HG02970 (cell line): ENCODE results near the gene GFOD2.

Experiments
- ATAC-seq: cut with Tn5 transposase; IDR thresholded peaks from one replicate; pipeline ENCODE4 v1.9.1; 2021; ENCODE audit warnings: mild to moderate bottlenecking, moderate library complexity, moderate number of reproducible peaks; ENCODE audit not compliant: unreplicated experiment, low FRiP score

Gene GFOD2

DNA sequence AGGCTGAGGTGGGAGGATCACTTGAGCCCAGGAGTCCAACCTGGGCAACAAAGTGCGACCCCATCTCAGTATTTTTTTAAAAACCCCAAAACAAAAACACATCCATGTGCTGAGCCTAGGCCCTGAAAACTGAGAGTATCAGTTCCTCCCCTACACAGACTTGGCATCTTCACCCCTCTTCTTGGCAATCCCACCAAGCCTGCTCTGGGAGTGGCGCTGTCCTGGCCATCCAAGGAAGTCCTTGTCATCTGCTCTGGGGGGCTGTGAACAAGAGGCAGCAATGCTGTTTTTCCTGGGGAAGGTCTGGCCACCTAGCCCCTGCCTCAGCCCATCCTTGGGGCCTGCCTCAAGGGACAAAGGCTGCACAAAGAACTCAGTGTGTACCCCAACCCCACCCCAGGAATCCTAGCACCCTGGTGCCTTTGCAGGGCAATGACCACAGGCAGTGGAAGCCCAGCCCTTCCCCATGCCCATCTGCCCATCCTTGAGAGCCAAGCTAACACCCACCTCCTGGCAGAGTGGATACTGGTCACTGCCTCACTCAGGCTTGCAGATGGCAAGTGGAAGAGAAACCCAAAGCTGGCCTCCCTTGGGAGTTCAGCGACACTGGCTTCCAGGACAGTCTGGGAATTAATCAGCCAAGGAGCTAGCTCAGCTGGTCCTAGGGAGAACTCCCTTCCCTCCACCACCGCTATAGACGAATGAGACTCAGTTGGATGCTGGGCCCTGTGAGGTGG, 14.8 kb upstream of the GFOD2 start:
- no peak for ATAC-seq

- no peak for ATAC-seq
These were observed 12.6 kb upstream of the GFOD2 start for GRCh38 chr16:67731753-67732095.

DNA sequence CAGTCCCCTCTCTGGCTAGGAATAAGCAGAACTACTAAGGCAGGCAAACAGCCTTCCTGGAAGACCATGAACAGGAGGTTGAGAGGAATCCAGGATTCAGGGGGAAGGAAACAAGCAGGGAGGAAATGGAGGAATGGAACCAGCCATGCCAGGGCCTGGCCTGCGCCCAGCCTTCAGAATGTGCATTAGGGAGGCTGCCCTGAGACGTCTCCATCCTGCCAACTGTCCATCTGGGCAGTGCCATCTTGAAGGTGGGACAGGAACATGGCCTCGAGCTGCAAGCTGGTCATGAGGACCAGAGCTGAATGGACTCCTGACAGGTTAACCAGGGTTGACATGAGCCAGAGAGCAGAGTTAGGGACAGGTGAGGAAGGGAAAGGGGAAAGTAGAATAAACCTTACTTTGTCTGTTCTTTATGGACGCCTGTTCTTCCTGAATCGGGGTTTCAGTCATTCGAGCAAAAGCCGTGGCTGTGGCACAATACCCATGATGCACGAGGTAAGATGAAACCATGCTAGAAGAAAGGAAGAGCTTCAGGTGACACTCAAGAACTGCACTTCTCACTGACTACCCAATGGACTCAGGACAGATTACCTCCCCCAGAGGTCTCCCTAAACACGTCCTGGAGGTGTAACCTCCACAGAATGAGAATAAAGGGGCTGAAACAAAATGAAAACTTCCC, 12.1 kb upstream of the GFOD2 start:
- ATAC-seq: no peak

- no peak for ATAC-seq
These were observed 11.2 kb upstream of the GFOD2 start for GRCh38 chr16:67730326-67730725.

- no peak for ATAC-seq
These were observed 10.6 kb upstream of the GFOD2 start for GRCh38 chr16:67729636-67730248.

DNA sequence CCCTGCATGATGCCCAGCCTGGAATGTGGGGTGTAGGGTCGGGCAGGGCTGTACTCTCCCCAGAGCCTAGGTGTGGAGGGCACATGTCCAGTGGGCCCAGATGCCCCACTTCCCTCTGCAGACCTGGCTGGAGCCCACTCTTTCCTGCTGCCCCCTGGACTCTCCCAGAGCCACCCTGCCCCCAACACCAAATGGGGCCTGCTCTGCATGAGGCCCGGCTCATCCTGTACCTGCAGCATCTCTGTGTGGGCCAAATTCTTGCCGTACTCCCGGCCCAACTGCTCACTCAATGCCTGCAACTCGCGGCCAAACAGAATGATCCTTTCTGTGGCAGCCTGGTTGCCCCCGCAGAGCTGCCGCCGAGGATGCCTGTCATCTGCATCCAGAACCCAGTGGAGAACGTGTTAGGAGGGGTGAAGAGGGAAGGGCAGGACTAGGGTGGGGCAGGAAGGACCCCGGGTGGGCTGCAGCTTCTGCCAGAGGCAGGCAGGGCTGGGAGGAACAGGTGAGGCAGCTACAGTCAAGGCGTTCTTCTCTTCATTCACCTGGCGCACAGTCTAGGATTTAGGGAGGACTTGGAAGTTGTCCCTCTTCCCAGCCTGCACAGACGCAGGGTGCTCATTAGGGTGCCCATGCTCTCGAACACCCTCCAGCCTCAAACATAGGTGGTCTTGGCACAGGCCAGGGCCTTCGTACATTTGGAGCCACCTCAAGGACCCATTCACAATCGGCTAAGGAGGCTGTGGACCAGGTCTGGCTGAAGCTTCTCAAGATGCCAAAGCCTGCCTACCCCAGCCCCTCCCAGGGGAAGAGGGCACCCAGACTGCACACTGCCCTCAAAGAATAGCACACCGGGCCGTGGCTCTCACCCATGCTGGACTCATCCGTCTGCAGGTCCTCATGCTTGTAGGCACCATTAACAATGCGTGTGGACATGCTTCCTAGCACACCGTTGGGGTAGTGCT, 8.7 kb upstream of the GFOD2 start:
- no peak for ATAC-seq

DNA sequence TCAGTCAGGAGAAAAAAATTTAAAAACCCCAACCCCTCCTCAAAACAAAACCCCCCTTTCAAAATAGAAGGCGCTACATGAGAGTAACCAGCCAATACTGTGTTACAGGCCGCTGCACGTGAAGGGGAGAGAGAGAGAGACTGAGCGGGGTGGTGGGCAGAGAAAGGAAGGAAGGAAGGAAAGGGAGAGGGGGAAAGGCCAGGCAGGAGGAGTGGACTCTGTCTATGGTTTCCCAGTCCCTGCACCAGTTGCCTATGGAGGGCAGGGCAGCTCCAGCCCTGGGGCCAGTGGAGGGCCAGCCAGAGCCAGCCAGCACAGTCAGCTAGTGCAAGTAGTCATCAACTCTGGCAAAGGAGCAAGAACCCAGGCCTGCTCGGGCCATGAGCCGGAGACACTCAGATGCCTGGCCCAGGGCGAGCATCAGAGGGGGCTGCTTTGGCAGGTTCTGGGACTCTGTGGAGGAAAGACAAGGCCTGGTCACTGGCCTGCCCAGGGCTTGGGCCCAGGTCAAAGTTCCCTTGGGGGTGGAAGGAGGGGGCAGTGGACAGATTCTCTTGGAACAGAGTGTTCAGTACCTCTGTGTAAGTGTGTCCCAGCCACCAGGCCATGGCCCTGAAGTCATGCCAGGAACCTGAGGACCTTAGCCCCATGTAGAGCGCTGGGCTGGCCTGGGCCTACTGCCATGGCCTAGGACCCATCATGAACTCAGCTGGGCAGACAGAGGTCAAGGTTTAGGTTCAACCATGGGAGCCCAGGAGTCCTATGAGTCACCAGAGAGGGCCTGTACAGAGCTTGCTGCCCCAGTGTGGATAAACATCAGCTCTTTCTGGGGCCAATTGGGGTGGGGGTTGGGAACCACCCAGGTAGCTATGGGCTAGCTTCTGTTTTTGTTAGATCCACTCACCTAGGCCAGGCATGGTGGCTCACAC, 7.3 kb upstream of the GFOD2 start:
- no peak for ATAC-seq

- ATAC-seq: no peak
These were observed 4.8 kb upstream of the GFOD2 start for GRCh38 chr16:67723911-67724305.

DNA sequence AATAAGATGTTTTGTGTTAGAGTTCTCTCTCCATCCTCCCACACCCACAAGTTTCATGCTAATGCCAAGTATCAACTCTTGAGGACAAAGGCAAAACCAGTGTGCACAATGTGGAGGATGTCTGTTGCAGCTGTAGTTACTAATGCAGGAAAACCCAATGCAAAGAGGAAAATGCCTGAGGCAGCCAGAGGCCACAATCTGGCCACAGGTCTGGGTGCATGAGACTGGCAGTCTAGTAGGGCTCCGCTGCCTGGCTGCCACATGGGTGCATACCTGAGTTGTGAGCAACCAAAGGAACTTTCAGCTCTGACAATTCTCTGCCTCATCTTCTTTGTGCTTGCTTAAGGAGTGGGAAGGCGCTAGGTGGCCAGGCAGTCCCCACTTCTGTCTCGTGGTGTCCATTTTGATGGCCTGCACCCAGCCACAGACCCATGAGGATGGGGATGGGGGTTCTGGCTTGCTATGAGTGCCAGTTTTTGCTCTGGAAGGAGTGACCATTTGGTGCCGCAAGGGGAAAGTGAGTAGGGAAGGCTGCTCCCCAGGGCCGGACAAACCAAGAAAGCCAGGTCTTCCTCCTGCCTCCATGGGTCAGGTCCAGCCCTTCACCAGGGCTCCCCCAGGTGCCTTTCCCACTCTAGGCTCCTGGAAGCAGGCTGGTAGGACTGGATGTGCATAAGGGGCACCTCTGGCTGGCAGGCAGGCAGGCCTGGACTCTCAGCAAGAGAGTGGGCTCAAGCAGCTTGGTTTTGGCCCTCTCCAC, 4.2 kb upstream of the GFOD2 start:
- no peak for ATAC-seq

GRCh38 chr16:67720236-67720635, 1.1 kb upstream of the GFOD2 start:
- no peak for ATAC-seq

DNA sequence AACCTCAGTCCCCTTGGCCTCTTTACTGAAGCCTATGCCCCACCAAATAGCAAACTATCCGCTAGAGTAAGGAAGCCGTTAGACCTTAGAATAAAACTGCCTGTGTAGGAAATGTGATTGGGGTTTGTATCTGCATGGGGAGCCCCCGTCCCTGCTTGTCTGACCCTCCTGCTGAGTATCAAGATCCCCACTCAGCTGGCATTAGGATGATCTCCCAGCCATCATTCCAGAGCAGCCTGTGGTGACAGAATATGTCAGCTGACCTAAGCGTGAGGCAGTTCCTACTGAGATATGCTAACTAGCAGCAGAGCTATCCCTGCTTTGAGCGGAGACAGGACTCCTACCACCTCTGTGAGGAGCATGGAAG, 645 bp upstream of the GFOD2 start:
- peak; percentile 6 for ATAC-seq

DNA sequence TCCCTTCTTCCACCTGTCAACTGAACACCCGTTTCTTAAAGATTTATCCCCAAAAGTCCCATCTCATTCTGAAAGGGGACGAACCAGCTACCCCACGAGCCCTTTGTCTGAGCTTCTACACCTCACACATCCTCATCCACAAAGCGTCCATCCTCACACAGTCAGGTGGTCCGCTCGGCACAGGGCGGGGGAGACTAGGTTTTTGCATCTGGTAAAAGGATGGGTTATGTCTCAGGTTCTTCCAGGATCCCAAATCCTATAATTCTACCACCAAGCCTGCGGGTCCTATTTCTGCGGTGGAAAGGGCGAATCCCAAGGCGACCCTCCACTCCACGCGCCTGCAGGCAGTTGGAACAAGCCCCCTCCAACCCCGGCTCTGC, 458 bp downstream of the GFOD2 start:
- peak; percentile 4 for ATAC-seq

DNA sequence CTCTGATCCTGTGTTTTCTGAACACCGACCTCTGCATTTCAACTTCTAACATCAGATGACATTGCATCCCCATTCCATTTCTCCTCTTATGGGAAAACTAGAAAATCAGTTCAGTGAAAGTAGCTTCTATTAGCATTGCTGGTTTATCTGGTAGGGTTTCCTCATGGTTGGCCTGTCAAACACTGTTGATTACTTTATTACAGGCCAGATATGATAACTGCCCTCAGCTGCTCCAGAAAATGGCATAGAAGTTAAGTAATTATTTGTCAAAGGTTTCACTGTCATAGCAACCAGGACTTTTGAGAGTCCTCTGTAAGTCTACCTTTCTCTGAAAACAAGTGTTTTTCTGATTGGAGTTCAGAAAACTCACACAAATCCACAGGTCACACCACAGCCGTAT, 3.0 kb downstream of the GFOD2 start:
- no peak for ATAC-seq

- ATAC-seq: no peak
These were observed 4.6 kb downstream of the GFOD2 start for GRCh38 chr16:67714522-67714921.

DNA sequence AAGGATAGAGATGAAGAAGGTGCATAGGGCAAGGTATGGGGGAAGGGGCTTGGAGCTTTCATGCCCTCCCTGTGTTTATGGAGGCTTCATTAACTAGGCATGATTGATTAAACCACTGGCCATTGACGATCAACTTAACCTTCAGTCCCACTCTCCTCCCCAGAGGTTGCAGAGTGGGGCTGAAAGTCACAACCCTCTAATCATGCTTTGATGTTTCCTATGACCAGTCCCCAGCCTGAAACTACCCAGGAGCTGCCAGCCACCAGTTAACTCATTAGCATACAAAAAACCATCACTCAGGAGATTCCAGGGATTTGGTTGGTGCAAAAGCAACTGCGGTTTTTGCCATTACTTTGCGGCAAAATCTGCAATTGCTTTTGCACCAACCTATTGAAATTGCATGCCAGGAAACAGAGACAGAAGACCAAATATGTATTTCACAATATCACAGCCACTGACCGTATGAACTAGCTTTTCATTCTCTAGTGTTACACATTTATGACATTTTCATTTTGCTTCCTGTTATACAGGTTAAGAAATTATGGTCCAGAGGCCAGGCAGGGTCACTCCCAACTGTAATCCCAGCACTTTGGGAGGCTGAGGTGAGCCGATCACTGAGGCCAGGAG, 5.4 kb downstream of the GFOD2 start:
- no peak for ATAC-seq

- ATAC-seq: no peak
These were observed 8.5 kb downstream of the GFOD2 start for GRCh38 chr16:67710607-67711006.

GRCh38 chr16:67709050-67709449, 10.1 kb downstream of the GFOD2 start:
- ATAC-seq: no peak

DNA sequence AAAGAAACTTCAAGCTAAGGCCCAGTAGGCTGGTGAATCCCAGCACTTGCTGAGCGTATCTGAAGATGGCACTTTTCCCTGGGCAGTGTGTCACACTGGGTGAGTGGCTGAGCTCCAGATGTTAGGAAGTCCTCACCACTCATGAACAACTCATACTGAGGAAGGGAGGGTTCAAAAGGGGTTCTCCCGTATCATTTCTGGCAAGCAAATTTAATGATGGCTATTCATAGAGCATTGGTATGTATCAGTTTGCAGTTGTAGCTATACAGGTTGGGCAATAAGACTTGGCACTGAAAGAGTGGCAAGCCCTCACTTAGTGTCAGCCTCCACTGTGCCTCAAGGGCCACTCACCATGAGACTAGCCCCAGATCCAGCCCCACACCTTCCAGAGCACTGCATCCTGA, 10.7 kb downstream of the GFOD2 start:
- no peak for ATAC-seq

GRCh38 chr16:67707790-67708189, 11.3 kb downstream of the GFOD2 start:
- ATAC-seq: no peak
